DMS153 treated with DMSO at 0.1 percent for 48 hours (cell line): ENCODE measurements around the gene GZMH.
"Not testable (repeated sequence)": the region's sequence is repeated elsewhere in the genome, so short reads cannot be mapped to it uniquely, and the experiment has no call there.

Experiments used
- DNase-seq: peaks from one replicate; lab custom pipeline; 2025; ENCODE audit not compliant: unreplicated experiment; lab: John Stamatoyannopoulos, UW

GZMH gene, protein sequence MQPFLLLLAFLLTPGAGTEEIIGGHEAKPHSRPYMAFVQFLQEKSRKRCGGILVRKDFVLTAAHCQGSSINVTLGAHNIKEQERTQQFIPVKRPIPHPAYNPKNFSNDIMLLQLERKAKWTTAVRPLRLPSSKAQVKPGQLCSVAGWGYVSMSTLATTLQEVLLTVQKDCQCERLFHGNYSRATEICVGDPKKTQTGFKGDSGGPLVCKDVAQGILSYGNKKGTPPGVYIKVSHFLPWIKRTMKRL

DNA sequence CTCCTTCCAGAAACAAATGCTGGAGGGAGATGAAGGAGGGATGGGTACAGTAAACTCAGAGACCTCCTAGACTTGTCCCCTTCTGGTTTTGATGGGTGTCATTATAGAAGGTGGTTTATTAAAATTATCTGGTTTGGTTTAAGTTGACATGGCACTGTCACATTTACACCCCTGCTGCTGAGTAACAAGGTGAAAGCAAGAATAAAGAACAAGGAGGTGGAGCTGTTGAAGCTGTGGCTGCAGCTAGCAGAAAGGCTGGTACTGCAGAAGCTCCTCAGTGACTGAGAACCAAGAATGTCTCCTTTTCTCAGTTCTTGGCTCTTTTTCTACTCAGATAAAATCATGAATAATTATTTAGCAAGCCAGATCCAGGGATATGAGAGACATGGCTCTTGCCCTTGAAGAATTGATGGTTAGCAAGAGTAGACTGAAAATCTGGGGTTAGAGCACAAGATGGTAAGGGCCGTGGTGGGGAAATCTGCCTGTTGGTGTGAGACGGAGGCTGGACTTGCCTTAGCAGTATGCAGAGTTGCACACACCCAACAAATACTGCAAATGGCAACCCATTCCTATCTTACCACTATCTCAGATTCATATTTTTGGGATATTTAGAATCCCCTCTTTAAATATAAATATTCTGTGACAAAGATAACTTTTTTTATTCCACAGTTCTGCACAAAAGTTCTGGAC lies at the start of gene GZMH:
Gene GZMH, minus strand, starts transcription at position 31 of the 690 bp plus-strand sequence. CDS start 72 bp downstream, outside the sequence.
- DNase-seq: no peak

DNA sequence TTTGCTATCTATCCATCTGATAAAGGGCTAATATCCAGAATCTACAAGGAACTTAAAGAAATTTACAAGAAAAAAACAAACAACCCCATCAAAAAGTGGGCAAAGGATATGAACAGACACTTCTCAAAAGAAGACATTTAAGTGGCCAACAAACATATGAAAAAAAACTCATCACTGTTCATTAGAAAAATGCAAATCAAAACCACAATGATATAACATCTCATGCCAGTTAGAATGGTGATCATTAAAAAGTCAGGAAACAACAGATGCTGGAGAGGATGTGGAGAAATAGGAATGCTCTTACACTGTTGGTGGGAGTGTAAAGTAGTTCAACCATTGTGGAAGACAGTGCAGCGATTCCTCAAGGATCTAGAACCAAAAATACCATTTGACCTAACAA lies 38.9 kb upstream of the GZMH start:
- not testable (repeated sequence) for DNase-seq

DNA sequence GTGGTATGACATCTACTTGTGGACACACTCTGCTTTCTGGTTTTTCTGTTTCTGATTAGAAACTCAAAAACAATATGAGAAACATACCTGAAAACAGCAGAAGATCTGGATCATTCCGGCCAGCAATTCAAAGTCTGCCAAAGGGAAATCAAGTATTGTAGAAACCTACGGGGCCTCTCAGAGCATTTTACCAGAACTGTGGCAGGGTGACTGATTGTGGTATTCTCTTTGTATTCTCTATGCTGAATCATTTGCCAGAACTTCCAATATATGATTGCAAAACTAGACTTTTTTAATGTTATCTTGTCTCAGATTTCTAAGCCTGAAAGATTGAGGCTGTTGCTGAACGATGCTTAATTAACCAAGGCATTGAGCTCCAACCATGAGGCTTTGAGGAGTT lies 30.4 kb upstream of the GZMH start:
- DNase-seq: no peak

- no peak for DNase-seq
Measured at GRCh38 chr14:24639270-24639669, 29.8 kb upstream of the GZMH start.

DNA sequence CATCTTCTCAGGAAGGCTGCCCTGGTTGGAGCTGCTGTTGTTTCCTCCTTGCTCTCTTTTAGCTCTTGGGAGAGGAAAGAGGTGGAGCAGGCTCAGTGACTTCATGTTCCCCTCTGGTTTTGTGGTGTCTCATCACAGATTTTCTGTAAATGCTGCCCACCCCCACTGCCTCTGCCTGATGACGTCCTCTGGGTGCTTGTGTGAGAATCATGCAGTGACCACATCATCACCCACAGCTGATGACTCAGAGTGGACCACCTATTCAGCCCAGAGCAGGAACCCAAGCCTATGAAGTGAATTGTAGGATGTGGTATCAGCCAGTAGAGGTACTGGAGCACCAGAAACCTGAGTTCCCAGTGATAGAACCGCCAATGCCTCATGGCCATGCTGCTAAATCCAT lies 24.7 kb upstream of the GZMH start, which contains the start of gene GZMB:
Gene GZMB, minus strand, starts transcription at position 33 of the 400 bp plus-strand sequence. Its CDS starts 30 bp downstream, at position 3.
- no peak for DNase-seq

- no peak for DNase-seq
Measured at GRCh38 chr14:24633353-24633752, 23.9 kb upstream of the GZMH start.

DNA sequence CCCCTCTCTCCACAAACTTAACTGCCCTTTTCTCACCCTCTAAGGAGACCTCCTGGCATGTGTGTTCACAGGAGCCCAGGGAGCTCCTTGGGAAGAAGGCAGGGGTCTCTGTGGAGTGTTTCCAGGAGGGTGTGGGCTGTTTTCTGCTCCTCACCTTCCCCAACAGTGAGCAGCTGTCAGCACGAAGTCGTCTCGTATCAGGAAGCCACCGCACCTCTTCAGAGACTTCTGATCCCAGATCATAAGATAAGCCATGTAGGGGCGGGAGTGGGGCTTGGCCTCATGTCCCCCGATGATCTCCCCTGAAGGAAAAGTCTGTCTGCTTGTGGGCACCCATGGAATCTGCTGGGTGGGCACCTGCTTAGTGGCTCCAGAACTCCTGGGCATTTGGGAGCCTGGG lies 23.3 kb upstream of the GZMH start:
- no peak for DNase-seq

GRCh38 chr14:24632336-24632735 lies 22.9 kb upstream of the GZMH start:
- DNase-seq: no peak

- DNase-seq: no peak
Measured at GRCh38 chr14:24631749-24632335, 22.4 kb upstream of the GZMH start.

DNA sequence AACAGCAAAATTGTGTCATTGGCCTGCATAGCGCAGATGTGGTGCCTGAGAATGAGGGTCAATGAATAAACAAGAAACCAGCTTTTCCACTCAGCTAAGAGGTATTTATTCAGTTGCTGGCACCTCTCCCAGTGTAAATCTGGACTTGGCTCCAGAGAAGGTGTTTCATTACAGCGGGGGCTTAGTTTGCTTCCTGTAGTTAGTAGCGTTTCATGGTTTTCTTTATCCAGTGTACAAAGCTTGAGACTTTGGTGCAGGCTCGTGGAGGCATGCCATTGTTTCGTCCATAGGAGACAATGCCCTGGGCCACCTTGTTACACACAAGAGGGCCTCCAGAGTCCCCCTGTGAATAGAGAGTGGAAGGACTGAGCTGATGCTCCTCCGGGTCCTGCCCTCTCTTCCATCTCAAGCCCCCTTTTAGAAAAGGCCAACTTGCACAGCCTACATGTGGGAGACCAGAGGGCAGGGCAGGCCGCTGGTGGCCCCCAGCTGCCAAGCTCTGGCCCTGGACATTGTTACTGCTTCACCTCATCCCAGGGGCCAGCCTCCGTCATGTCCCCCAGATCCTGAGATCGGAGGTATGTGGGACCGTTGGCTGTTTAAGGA lies 21.5 kb upstream of the GZMH start:
- DNase-seq: peak; percentile 82

- DNase-seq: no peak
Measured at GRCh38 chr14:24630087-24630871, 20.8 kb upstream of the GZMH start.

GRCh38 chr14:24629521-24629920 lies 20.0 kb upstream of the GZMH start:
- DNase-seq: no peak

DNA sequence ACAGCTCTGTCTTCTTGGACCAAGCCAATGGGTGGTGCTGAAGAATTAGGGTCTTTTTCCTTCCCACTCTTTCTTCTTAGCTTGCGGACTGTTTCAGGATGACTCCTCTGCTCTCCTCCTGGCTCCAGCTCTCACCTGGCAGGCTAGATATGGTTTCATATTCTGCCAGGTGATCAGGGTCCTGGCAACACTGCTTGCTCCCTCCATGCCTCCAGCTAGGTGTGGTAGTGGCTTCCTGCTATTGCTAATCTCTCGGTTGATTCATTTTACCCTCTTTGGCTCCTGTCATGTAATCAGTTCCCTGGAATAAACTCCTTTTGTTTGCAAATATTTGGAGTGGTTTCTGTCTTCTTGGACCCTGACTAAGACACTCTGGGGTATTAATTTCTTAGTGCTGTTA lies 4.3 kb upstream of the GZMH start:
- DNase-seq: no peak

DNA sequence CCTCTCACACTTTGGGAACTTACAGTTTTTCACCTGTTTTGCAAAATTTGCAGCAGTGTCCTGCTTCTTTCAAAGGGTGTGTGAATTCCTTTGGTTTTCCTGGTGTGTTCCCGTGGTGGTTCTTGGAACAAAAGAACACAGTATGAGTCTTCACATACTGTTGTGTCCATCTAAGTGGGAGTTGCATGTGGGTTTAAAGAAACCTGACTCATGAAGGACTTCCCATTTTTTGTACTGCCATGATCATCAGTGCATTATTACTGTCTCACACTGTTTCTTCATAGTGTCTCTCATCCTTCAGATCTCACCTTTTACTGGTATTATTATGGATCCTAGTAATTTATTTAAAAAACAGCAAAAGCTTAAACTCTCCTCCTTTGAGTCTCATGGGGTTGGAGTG lies 3.8 kb upstream of the GZMH start:
- no peak for DNase-seq

DNA sequence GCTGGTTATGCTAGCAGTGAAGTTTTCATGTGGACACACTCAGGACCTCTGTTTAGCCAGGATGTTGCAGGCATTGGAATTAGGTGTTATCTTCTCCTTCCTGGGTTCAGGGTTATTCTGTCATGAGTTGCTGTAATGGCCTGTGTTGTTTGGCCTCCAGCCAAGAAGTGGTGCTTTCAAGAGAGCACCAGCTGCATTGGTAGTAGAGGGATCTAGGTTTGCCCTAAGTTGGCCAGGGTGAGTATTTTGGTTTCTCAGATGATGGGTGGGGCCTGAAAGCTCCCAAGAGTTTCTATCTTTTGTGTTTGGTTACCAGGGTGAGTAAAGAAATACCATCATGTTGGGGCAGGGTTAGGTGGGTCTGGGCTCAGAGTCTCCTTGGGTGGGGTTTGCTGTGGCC lies 2.7 kb upstream of the GZMH start:
- DNase-seq: no peak

DNA sequence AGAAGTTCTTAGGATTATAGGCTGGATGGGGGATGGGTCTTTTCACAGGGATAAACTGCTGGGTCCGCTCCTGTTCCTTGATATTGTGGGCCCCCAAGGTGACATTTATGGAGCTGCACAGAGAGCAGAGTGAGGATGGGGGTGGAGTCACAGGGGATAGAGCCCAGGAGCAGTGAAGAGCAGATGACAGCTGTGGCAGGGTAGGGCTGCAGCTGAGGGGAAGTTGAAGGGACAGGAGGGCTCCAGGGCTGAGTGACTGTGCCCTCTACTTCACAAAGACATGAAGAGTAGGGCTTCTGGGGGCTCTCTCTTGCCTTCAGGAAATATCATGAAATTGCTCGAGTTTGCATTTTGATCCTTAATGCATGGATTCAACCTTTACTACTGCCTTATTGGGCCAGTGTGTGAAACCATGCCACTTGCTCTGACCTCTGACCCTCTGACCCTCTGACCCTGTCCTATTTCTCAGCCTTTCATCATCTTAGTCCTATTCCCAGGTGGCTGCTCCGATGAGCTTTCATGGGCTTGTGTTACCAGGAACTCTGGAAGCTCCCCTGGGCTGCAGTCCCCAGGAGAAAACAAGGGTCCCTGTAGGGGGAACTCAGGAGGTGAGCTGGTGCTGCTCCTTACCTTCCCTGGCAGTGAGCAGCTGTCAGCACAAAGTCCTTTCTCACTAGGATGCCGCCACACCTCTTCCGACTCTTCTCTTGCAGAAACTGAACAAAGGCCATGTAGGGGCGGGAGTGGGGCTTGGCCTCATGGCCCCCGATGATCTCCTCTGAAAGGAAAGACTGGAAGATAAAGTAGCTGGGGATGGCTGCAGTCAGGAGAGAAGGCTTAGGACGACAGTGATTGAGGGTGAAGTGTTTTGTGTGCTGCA lies 1.6 kb downstream of the GZMH start:
- no peak for DNase-seq

DNA sequence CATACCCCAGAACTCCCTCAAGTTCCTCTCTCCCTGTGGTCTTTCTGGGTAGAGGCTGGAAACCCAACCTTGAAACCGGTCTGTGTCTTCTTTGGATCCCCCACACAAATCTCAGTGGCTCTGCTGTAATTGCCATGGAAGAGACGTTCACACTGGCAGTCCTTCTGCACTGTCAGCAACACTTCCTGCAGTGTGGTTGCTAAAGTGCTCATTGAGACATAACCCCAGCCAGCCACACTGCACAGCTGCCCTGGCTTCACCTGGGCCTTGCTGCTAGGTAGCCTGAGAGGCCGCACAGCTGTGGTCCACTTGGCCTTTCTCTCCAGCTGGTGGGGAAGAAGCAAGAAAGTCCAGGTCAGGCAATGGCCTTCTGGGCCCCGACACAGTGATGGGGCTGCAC lies 2.4 kb downstream of the GZMH start:
- DNase-seq: no peak

DNA sequence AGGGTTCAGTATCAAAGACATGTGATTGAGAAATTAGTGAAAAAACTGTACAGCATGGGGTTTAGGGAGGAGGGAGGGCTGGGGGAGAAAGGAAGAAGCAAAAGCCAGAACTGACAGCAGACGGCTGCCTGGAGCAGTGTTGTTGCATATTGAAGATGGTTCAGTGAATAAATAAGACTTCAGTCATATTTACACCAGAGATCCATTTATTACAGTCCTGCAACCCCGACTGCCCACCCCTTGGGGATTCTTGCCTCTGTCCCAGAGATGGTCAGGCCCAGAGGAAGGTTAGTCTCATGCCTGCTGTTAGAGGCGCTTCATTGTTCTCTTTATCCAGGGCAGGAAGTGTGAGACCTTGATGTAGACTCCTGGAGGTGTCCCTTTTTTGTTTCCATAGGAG lies 3.2 kb downstream of the GZMH start:
- no peak for DNase-seq

- DNase-seq: no peak
Measured at GRCh38 chr14:24605435-24606190, 3.9 kb downstream of the GZMH start.
